ENCODE data around the gene TMEM50A.
A peak's percentile ranks its signal among the peaks of the same experiment; 100 is the strongest.

TMEM50A gene

GRCh38 chr1:25343872-25344271, 5.7 kb downstream of the TMEM50A start:
- ChIA-PET CTCF (no interaction called here), POLR2A (interaction anchor here (1.4 kb wide), 1 partner anchor 97 kb away, joined by 4 read pairs; the partner anchor contains the start of gene RSRP1)
- H3K9me3 ChIP-seq (ENCODE audit: control insufficient read depth, insufficient read depth, low read depth, low read length): no peaks in the 10 kb centered on the region
- H3K27ac ChIP-seq (ENCODE audit: extremely low read depth, low read depth, low read length): no peak overlapping the region
- peaks cover 5% of the 10 kb centered on the region; the same call in 1 of the 2 replicates for H3K4me1 ChIP-seq (ENCODE audit: control insufficient read depth, insufficient read depth, low read length)
- H3K36me3 ChIP-seq (ENCODE audit: control insufficient read depth in 2 of 2, insufficient read depth in 1 of 2, low read length in 2 of 2): peaks cover 47 to 52% of the 10 kb centered on the region in 2 experiments
- H3K4me3 ChIP-seq (ENCODE audit: low read depth, low read length): no peak overlapping the region
- TF ChIP-seq GLI4 (tag by site-specific recombination; IDR thresholded peaks at IDR 0.05) (no peak), ZNF513 (tag by site-specific recombination; IDR thresholded peaks at IDR 0.05) (no peak), ZNF785 (tag by site-specific recombination; IDR thresholded peaks at IDR 0.05) (no peak), ZNF645 (tag by site-specific recombination; IDR thresholded peaks at IDR 0.05) (no peak), ZNF560 (tag by site-specific recombination; IDR thresholded peaks at IDR 0.05; ENCODE audit: borderline replicate concordance) (no peak), ZNF600 (tag by site-specific recombination; IDR thresholded peaks at IDR 0.05) (peak; percentile 82), ZBTB20 (tag by site-specific recombination; IDR thresholded peaks at IDR 0.05) (no peak), CTCF (tag by site-specific recombination; IDR thresholded peaks at IDR 0.05) (no peak), TCF7L2 (IDR thresholded peaks at IDR 0.05; ENCODE audit: borderline replicate concordance, low read depth, low read length) (no peak), ZNF670 (tag by site-specific recombination; IDR thresholded peaks at IDR 0.05; ENCODE audit: low read depth) (no peak), HOXA7 (CRISPR knock-in tag; IDR thresholded peaks at IDR 0.05; ENCODE audit: borderline replicate concordance) (no peak), ZNF391 (tag by site-specific recombination; IDR thresholded peaks at IDR 0.05; ENCODE audit: borderline replicate concordance, low read depth) (no peak), ZSCAN4 (tag by site-specific recombination; IDR thresholded peaks at IDR 0.05) (no peak), ZNF529 (tag by site-specific recombination; IDR thresholded peaks at IDR 0.05; ENCODE audit: insufficient replicate concordance) (no peak), SP2 (tag by site-specific recombination; IDR thresholded peaks at IDR 0.05) (no peak), BCL6B (tag by site-specific recombination; IDR thresholded peaks at IDR 0.05) (no peak), ZFHX2 (tag by site-specific recombination; conservative IDR thresholded peaks at IDR 0.05) (peak; percentile 68), ZNF362 (tag by site-specific recombination; IDR thresholded peaks at IDR 0.05) (no peak), EGR2 (tag by site-specific recombination; IDR thresholded peaks at IDR 0.05; ENCODE audit: low read depth) (peak; percentile 23; the same call in 1 of the 2 replicates), ZNF302 (tag by site-specific recombination; IDR thresholded peaks at IDR 0.05; ENCODE audit: low read depth) (no peak), ZNF48 (tag by site-specific recombination; IDR thresholded peaks at IDR 0.05) (no peak), INSM2 (tag by site-specific recombination; IDR thresholded peaks at IDR 0.05) (peak; percentile 79), GLIS1 (tag by site-specific recombination; IDR thresholded peaks at IDR 0.05) (no peak), BCL11A (tag by site-specific recombination; IDR thresholded peaks at IDR 0.05; ENCODE audit: low read depth) (no peak), ZNF26 (tag by site-specific recombination; IDR thresholded peaks at IDR 0.05) (no peak), ZNF629 (tag by site-specific recombination; IDR thresholded peaks at IDR 0.05) (peak; percentile 33; the same call in 1 of the 2 replicates)
